Neuronal stem cell (in vitro differentiated cells): ENCODE results near the gene APCDD1.
A peak's percentile ranks its signal among the peaks of the same experiment; 100 is the strongest.

ENCODE experiments used
- DNase-seq: peaks from one replicate; pipeline ENCODE4 v3.0.0-alpha.2; 2013; ENCODE audit warnings: low spot score
- H2AFZ ChIP-seq: one replicate; pipeline ENCODE4 v1.6.1; 2013; ENCODE audit warnings: mild to moderate bottlenecking, low read length, inconsistent platforms
- H2AK5ac ChIP-seq: 2 replicates; pipeline ENCODE4 v1.6.1; 2013; ENCODE audit warnings: low read depth, mild to moderate bottlenecking, inconsistent platforms, low read length, moderate library complexity, mixed read lengths
- H2BK120ac ChIP-seq: 2 replicates; pipeline ENCODE4 v1.6.1; 2013; ENCODE audit warnings: low read depth, mild to moderate bottlenecking, inconsistent platforms, low read length, moderate library complexity, mixed read lengths
- H2BK12ac ChIP-seq: one replicate; pipeline ENCODE4 v1.6.1; 2013; ENCODE audit warnings: low read length, inconsistent platforms
- H2BK15ac ChIP-seq: 2 replicates; pipeline ENCODE4 v1.6.1; 2013; ENCODE audit warnings: mild to moderate bottlenecking, low read length, inconsistent platforms, mixed read lengths
- H2BK5ac ChIP-seq: one replicate; pipeline ENCODE4 v1.6.1; 2013; ENCODE audit warnings: inconsistent platforms, mild to moderate bottlenecking, low read length, moderate library complexity
- H3K14ac ChIP-seq: one replicate; pipeline ENCODE4 v1.6.1; 2013; ENCODE audit warnings: low read length, inconsistent platforms
- H3K18ac ChIP-seq: 2 replicates; pipeline ENCODE4 v1.6.1; 2013; ENCODE audit warnings: low read length, inconsistent platforms
- H3K23ac ChIP-seq: 2 replicates; pipeline ENCODE4 v1.6.1; 2013; ENCODE audit warnings: low read depth, mild to moderate bottlenecking, mixed read lengths, low read length, inconsistent platforms; ENCODE audit not compliant: poor library complexity
- H3K27ac ChIP-seq: replicated peaks from 3 replicates; pipeline ENCODE4 v1.5.1; 2013; ENCODE audit warnings: low read length, inconsistent platforms
- H3K27me3 ChIP-seq, 3 experiments: 2 replicates each; pipeline ENCODE4 v1.6.1; 2013; ENCODE audit warnings: low read length in 3 of 3, mild to moderate bottlenecking in 2 of 3, inconsistent platforms in 1 of 3, low read depth in 1 of 3, mixed read lengths in 1 of 3, moderate library complexity in 1 of 3; ENCODE audit not compliant: control insufficient read depth in 3 of 3, insufficient read depth in 3 of 3
- H3K36me3 ChIP-seq, 2 donors: replicated peaks in 1 of 2; 2 replicates each; pipeline ENCODE4 v1.6.1; 2013; ENCODE audit warnings: low read length in 2 of 2; ENCODE audit not compliant: control insufficient read depth in 2 of 2, insufficient read depth in 2 of 2
- H3K4ac ChIP-seq: 2 replicates; pipeline ENCODE4 v1.6.1; 2013; ENCODE audit warnings: inconsistent platforms, mild to moderate bottlenecking, low read length, moderate library complexity
- H3K4me1 ChIP-seq, 2 donors: 1 replicate in 1 of 2; 2 replicates in 1 of 2; pipeline ENCODE4 v1.6.1; 2013; ENCODE audit warnings: low read length in 2 of 2, low read depth in 1 of 2; ENCODE audit not compliant: control insufficient read depth in 2 of 2, insufficient read depth in 1 of 2
- H3K4me2 ChIP-seq: one replicate; pipeline ENCODE4 v1.6.1; 2013; ENCODE audit warnings: mild to moderate bottlenecking, low read length, inconsistent platforms; ENCODE audit not compliant: insufficient read depth, poor library complexity, severe bottlenecking
- H3K4me3 ChIP-seq, 2 donors: 2 replicates each; pipeline ENCODE4 v1.5.1; 2013; ENCODE audit warnings: low read length in 2 of 2, mild to moderate bottlenecking in 2 of 2, inconsistent platforms in 1 of 2, moderate library complexity in 1 of 2
- H3K79me1 ChIP-seq: one replicate; pipeline ENCODE4 v1.6.1; 2013; ENCODE audit warnings: low read depth, mild to moderate bottlenecking, inconsistent platforms, low read length, moderate library complexity
- H3K9ac ChIP-seq: one replicate; pipeline ENCODE4 v1.6.1; 2013; ENCODE audit warnings: mild to moderate bottlenecking, low read depth, low read length, inconsistent platforms; ENCODE audit not compliant: poor library complexity
- H3K9me3 ChIP-seq, 2 donors: replicated peaks in 1 of 2; 2 replicates each; pipeline versions ENCODE3 to v1.6.1; 2013; ENCODE audit warnings: low read length in 2 of 2, mild to moderate bottlenecking in 2 of 2, inconsistent platforms in 1 of 2, low read depth in 1 of 2, mixed read lengths in 1 of 2, moderate library complexity in 1 of 2; ENCODE audit not compliant: control insufficient read depth in 2 of 2, insufficient read depth in 1 of 2
- H4K8ac ChIP-seq: one replicate; pipeline ENCODE4 v1.6.1; 2013; ENCODE audit warnings: low read depth, mild to moderate bottlenecking, inconsistent platforms, low read length, moderate library complexity
- H4K91ac ChIP-seq: one replicate; pipeline ENCODE4 v1.6.1; 2013; ENCODE audit warnings: low read length, low read depth, mild to moderate bottlenecking, inconsistent platforms; ENCODE audit not compliant: poor library complexity
- WGBS, 2 donors: extraction: QIAGEN DNeasy Blood & Tissue Kit; methylation state at CpG; one replicate each; pipeline ENCODE4 v1.1.7; 2013; ENCODE audit warnings: missing lambda C conversion rate in 2 of 2, mixed read lengths in 1 of 2; ENCODE audit not compliant: insufficient read length in 2 of 2, insufficient replicate concordance in 1 of 2; ENCODE audit errors: extremely low coverage in 2 of 2; 5-methylcytosine and 5-hydroxymethylcytosine counted together

APCDD1 gene

GRCh38 chr18:10525697-10526560, 71.5 kb downstream of the APCDD1 start, which contains the start of gene NAPG:
TSS of gene NAPG (plus strand) at chr18:10526027. CDS start at chr18:10526103, 76 bp downstream.
- peak within 1 kb of the TSS; percentile 25 for H3K23ac ChIP-seq
- no CpG with 5 or more reads among the region's 68 CpGs for WGBS, 2 donors
- peak within 1 kb of the TSS; percentile 82 for H3K9ac ChIP-seq
- H3K4ac ChIP-seq = no peak within 1 kb of the TSS
- peak within 1 kb of the TSS; percentile 91 for H3K27ac ChIP-seq
- no peaks in the 10 kb centered on the region for H3K27me3 ChIP-seq
- peak; percentile 79 for DNase-seq
- H2BK5ac ChIP-seq = no peak within 1 kb of the TSS
- no peak within 1 kb of the TSS for H4K91ac ChIP-seq
- H3K4me1 ChIP-seq = peaks cover 0 to 3% of the 10 kb centered on the region in 2 donors
- no peak within 1 kb of the TSS for H2AK5ac ChIP-seq
- H3K36me3 ChIP-seq = no peaks in the 10 kb centered on the region
- no peaks in the 10 kb centered on the region for H3K9me3 ChIP-seq
- peaks cover 6% of the 10 kb centered on the region for H3K79me1 ChIP-seq
- H3K4me2 ChIP-seq = peak within 1 kb of the TSS; percentile 69
- peak within 1 kb of the TSS; percentile 79 for H3K18ac ChIP-seq
- H2BK120ac ChIP-seq = no peak within 1 kb of the TSS
- H2AFZ ChIP-seq = peak within 1 kb of the TSS; percentile 76
- no peak within 1 kb of the TSS for H3K14ac ChIP-seq
- no peak within 1 kb of the TSS for H2BK12ac ChIP-seq
- no peak within 1 kb of the TSS for H4K8ac ChIP-seq
- H2BK15ac ChIP-seq = no peak within 1 kb of the TSS
- peak within 1 kb of the TSS; percentile 80 to 88 for H3K4me3 ChIP-seq

- no peak overlapping the region for H2BK5ac ChIP-seq
- H3K27ac ChIP-seq = peak overlapping the region; percentile 91
- no peak overlapping the region for H3K4ac ChIP-seq
- H3K79me1 ChIP-seq = peaks cover 6% of the 10 kb centered on the region
- H3K18ac ChIP-seq = peak overlapping the region; percentile 79
- H3K9me3 ChIP-seq = no peaks in the 10 kb centered on the region
- peak overlapping the region; percentile 82 for H3K9ac ChIP-seq
- peak overlapping the region; percentile 76 for H2AFZ ChIP-seq
- no peak overlapping the region for H4K8ac ChIP-seq
- no peak overlapping the region for H4K91ac ChIP-seq
- no peak overlapping the region for H3K23ac ChIP-seq
- no peak overlapping the region for H3K14ac ChIP-seq
- H2BK15ac ChIP-seq = no peak overlapping the region
- H3K4me2 ChIP-seq = peak overlapping the region; percentile 69
- H3K4me3 ChIP-seq = peak overlapping the region; percentile 80 to 88
- no peak for DNase-seq
- H3K27me3 ChIP-seq = no peaks in the 10 kb centered on the region
- peaks cover 0 to 3% of the 10 kb centered on the region in 2 donors for H3K4me1 ChIP-seq
- H2BK12ac ChIP-seq = no peak overlapping the region
- H2AK5ac ChIP-seq = no peak overlapping the region
- no CpG with 5 or more reads among the region's 11 CpGs for WGBS, 2 donors
- no peak overlapping the region for H2BK120ac ChIP-seq
- peaks cover 0 to 4% of the 10 kb centered on the region in 2 donors for H3K36me3 ChIP-seq
Measured at GRCh38 chr18:10526561-10526949, 72.1 kb downstream of the APCDD1 start.

GRCh38 chr18:10528439-10528838, 74.0 kb downstream of the APCDD1 start:
- Histone ChIP-seq H3K4ac (no peak overlapping the region), H2BK12ac (no peak overlapping the region), H2AK5ac (no peak overlapping the region), H2BK120ac (no peak overlapping the region), H2BK15ac (no peak overlapping the region), H4K8ac (no peak overlapping the region), H2BK5ac (no peak overlapping the region), H3K4me2 (no peak overlapping the region), H3K14ac (no peak overlapping the region), H3K79me1 (peaks cover 6% of the 10 kb centered on the region), H3K36me3 (peaks cover 0 to 13% of the 10 kb centered on the region in 2 donors), H3K4me3 (no peak overlapping the region), H3K9ac (peak overlapping the region; percentile 86), H3K18ac (no peak overlapping the region), H3K27me3 (no peaks in the 10 kb centered on the region), H3K4me1 (peaks cover 0 to 3% of the 10 kb centered on the region in 2 donors), H3K27ac (no peak overlapping the region), H3K9me3 (no peaks in the 10 kb centered on the region), H4K91ac (no peak overlapping the region), H3K23ac (no peak overlapping the region), H2AFZ (no peak overlapping the region)
- DNase-seq = no peak
- no CpG with 5 or more reads among the region's 3 CpGs for WGBS, 2 donors

GRCh38 chr18:10530002-10530401, 75.6 kb downstream of the APCDD1 start:
- Histone ChIP-seq H3K79me1 (peaks cover 6% of the 10 kb centered on the region), H3K14ac (no peak overlapping the region), H3K4me3 (no peak overlapping the region), H3K9me3 (no peaks in the 10 kb centered on the region), H3K4me1 (peaks cover 0 to 3% of the 10 kb centered on the region in 2 donors), H2BK5ac (no peak overlapping the region), H3K18ac (no peak overlapping the region), H2AK5ac (no peak overlapping the region), H3K36me3 (peaks cover 0 to 23% of the 10 kb centered on the region in 2 donors), H4K8ac (no peak overlapping the region), H2BK12ac (no peak overlapping the region), H3K4ac (no peak overlapping the region), H2BK120ac (no peak overlapping the region), H4K91ac (no peak overlapping the region), H3K4me2 (no peak overlapping the region), H2BK15ac (no peak overlapping the region), H3K27me3 (no peaks in the 10 kb centered on the region), H2AFZ (no peak overlapping the region), H3K23ac (no peak overlapping the region), H3K9ac (no peak overlapping the region), H3K27ac (no peak overlapping the region)
- no peak for DNase-seq
- no CpG with 5 or more reads among the region's 3 CpGs for WGBS, 2 donors
